ENCODE results near the gene TUBA3D.
"Not testable (repeated sequence)": the region's sequence is repeated elsewhere in the genome, so short reads cannot be mapped to it uniquely, and the experiment has no call there.

DNA sequence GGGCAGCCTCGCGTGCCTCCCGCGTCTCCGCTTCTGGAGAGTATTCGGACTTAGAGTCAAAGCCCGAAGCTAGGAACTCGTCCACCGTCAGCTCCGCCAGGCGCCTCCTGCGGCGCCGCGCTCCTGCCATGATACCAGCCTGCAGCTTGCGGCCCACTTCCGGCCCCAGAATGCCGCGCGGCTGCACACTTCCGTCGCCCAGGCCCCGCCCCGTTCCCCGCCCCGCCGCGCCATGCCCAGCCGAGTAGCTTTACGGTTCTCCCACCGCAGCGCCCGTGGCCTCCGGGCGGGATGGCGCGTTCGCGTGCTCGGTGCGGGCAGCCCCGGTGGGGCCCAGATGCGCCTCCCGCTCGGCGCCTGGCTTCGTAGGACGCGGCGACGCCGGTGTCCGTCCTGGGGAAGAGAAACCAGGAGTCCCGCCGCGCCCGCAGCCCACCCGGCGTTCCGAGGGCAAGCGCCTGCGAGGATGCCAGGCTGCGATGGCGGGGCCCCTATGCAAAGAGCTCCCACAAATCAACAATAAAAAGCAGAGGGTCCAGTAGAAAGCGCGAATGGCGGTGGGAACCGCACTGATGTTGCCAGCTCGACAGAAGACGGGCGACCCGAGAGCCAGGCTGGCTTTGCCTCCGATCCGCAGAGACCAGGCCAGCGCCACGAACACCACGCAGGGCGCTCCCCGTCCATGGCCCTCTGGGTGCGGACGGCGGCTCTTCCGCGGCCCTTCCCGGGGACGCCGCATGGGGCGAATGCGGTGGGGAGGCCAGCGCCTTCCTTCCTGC lies 31.0 kb upstream of the TUBA3D start:
- TF ChIP-seq, protein P1, sequence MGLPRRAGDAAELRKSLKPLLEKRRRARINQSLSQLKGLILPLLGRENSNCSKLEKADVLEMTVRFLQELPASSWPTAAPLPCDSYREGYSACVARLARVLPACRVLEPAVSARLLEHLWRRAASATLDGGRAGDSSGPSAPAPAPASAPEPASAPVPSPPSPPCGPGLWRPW (IDR thresholded peaks at IDR 0.05) = not testable (repeated sequence)
- TF ChIP-seq, protein P2, sequence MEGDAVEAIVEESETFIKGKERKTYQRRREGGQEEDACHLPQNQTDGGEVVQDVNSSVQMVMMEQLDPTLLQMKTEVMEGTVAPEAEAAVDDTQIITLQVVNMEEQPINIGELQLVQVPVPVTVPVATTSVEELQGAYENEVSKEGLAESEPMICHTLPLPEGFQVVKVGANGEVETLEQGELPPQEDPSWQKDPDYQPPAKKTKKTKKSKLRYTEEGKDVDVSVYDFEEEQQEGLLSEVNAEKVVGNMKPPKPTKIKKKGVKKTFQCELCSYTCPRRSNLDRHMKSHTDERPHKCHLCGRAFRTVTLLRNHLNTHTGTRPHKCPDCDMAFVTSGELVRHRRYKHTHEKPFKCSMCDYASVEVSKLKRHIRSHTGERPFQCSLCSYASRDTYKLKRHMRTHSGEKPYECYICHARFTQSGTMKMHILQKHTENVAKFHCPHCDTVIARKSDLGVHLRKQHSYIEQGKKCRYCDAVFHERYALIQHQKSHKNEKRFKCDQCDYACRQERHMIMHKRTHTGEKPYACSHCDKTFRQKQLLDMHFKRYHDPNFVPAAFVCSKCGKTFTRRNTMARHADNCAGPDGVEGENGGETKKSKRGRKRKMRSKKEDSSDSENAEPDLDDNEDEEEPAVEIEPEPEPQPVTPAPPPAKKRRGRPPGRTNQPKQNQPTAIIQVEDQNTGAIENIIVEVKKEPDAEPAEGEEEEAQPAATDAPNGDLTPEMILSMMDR (IDR thresholded peaks at IDR 0.05) = not testable (repeated sequence)
- TF ChIP-seq MAFK (IDR thresholded peaks at IDR 0.05; ENCODE audit: partially characterized antibody); POLR2A (IDR thresholded peaks at IDR 0.05; ENCODE audit: low read length); RAD21 (conservative IDR thresholded peaks at IDR 0.05 in 1 of 2, IDR thresholded peaks at IDR 0.05 in 1 of 2); KDM1A (IDR thresholded peaks at IDR 0.05; ENCODE audit: low read depth); SMC3 (IDR thresholded peaks at IDR 0.05); MAZ (IDR thresholded peaks at IDR 0.05; ENCODE audit: borderline replicate concordance, low read depth, low read length); ESRRA (IDR thresholded peaks at IDR 0.05; ENCODE audit: borderline replicate concordance, low read length); CHD4 (IDR thresholded peaks at IDR 0.05; ENCODE audit: borderline replicate concordance); CEBPB (IDR thresholded peaks at IDR 0.05); CBX8 (IDR thresholded peaks at IDR 0.05); TP53 (CRISPR knock-in tag; IDR thresholded peaks at IDR 0.05): not testable (repeated sequence)
- TF ChIP-seq, protein P3, sequence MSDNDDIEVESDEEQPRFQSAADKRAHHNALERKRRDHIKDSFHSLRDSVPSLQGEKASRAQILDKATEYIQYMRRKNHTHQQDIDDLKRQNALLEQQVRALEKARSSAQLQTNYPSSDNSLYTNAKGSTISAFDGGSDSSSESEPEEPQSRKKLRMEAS (IDR thresholded peaks at IDR 0.05) = not testable (repeated sequence)

All from A549 (cell line).